Testis (tissue), 3 donors: ENCODE data around the gene COL6A2. TPM values are rescaled to one million over a fixed set of nuclear protein-coding genes. Genes with fewer than 3 reads are reported as not detected.

ENCODE experiments used
- DNase-seq: peaks from one replicate; pipeline ENCODE4 v3.0.0-alpha.2; 2019
- H3K27ac ChIP-seq, 2 donors: fragments of 200-600 bp; sonication (generic); one replicate each; pipeline ENCODE4 v1.5.1; 2019
- H3K27me3 ChIP-seq: fragments of 200-600 bp; sonication (generic); one replicate; pipeline ENCODE4 v1.5.1; 2019
- H3K36me3 ChIP-seq: fragments of 200-600 bp; sonication (generic); one replicate; pipeline ENCODE4 v1.5.1; 2017; ENCODE audit warnings: low read depth; ENCODE audit errors: missing control alignments
- H3K4me1 ChIP-seq: fragments of 200-600 bp; sonication (generic); one replicate; pipeline ENCODE4 v1.5.1; 2019
- H3K4me3 ChIP-seq, 2 donors: fragments of 200-600 bp; sonication (generic); one replicate each; pipeline ENCODE4 v1.5.1; 2017 to 2019
- H3K9me3 ChIP-seq: fragments of 200-600 bp; sonication (generic); one replicate; pipeline ENCODE4 v1.5.1; 2017
- POLR2A ChIP-seq: fragments of 450-650 bp; IDR thresholded peaks from one replicate; pipeline ENCODE4 v1.6.1; 2017; ENCODE audit warnings: antibody characterized with exemption, mild to moderate bottlenecking, moderate library complexity
- WGBS, 2 donors: methylation state at CpG; one replicate each; pipeline ENCODE4 v1.1.5; 2018; 5-methylcytosine and 5-hydroxymethylcytosine counted together
- intact Hi-C: fragments of 100-400 bp; cut with DNase I; formaldehyde crosslinking; loops from one replicate; pipeline ENCODE4 v1.15.1; 2023; ENCODE audit warnings: low total_unique reads
- polyA plus RNA-seq: library from polyadenylated mRNA; stranded (reverse); fragments of 350-450 nt; fragmentation: Illumina TruSeq; extraction: RNeasy Lipid Tissue Mini Kit (QIAGEN cat#74804); gene quantifications from one replicate; pipeline ENCODE4 v1.2.3, GENCODE V29; 2014; ENCODE audit warnings: low read depth, low replicate concordance; ENCODE audit not compliant: insufficient read depth
- total RNA-seq, 2 donors: library from RNA; depleted of rRNA; stranded (reverse); fragments of >200 nt; gene quantifications; one replicate each; pipeline ENCODE4 v1.2.3, GENCODE V29; 2016
- TF ChIP-seq, protein P1 (sequence below), 3 experiments: fragments of 450-650 bp in 2 of 3; fragments of 200-600 bp in 1 of 3; sonication (generic) in 1 of 3; IDR thresholded peaks; one replicate each; pipeline ENCODE4 v1.5.1; 2016 to 2019; ENCODE audit warnings: antibody characterized with exemption in 3 of 3, mild to moderate bottlenecking in 2 of 3, moderate library complexity in 1 of 3

Gene COL6A2
- total and polyA plus RNA-seq, 3 donors from 2014 or later: 192 to 362 (median 236) TPM

- TF ChIP-seq POLR2A: no peak
- no peaks in the 10 kb centered on the region for H3K9me3 ChIP-seq
- peaks cover 19% of the 10 kb centered on the region for H3K4me1 ChIP-seq
- H3K27me3 ChIP-seq: no peaks in the 10 kb centered on the region
- intact Hi-C loops: no loop called here
- H3K27ac ChIP-seq: no peak overlapping the region
- peak; percentile 10 for DNase-seq
- no peak overlapping the region for H3K4me3 ChIP-seq
- H3K36me3 ChIP-seq: no peaks in the 10 kb centered on the region
- WGBS, 2 donors: 78 to 90% methylated on average over 5 to 15 of the region's 15 CpGs
Observed at GRCh38 chr21:46157987-46158451, 60.1 kb downstream of the COL6A2 start.

DNA sequence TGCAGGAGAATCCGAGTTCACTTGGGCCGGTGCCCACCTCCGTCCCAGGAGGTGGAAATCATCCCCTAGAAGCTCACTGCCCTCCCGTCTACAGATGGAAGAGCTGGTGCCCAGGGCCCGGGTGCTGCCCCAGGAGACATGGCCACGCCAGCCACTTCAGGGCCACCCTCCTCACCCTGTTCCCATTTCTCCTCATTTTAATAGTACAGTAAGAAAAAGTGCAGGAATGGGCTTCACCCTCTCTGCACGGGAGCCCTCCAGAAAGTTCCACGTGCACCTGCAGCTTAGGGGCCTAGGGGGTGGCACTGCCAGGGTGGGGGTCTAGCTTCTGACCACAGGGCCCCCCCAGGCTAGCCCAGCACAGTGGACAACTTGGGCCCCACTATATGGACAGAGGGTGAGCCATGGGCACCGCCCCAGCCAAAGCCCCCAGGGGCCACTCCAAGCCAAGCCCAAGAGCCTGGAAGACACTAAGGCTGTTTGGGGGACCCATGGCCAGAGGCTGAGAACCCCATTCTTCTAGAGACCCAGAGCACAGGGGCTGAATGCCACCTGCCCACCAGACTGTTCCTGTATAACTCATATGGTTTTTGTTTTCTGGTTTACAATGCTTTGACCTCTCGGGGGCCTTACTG is 60.9 kb downstream of the COL6A2 start:
- TF ChIP-seq, protein P1, sequence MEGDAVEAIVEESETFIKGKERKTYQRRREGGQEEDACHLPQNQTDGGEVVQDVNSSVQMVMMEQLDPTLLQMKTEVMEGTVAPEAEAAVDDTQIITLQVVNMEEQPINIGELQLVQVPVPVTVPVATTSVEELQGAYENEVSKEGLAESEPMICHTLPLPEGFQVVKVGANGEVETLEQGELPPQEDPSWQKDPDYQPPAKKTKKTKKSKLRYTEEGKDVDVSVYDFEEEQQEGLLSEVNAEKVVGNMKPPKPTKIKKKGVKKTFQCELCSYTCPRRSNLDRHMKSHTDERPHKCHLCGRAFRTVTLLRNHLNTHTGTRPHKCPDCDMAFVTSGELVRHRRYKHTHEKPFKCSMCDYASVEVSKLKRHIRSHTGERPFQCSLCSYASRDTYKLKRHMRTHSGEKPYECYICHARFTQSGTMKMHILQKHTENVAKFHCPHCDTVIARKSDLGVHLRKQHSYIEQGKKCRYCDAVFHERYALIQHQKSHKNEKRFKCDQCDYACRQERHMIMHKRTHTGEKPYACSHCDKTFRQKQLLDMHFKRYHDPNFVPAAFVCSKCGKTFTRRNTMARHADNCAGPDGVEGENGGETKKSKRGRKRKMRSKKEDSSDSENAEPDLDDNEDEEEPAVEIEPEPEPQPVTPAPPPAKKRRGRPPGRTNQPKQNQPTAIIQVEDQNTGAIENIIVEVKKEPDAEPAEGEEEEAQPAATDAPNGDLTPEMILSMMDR (IDR thresholded peaks at IDR 0.05): no peak
- TF ChIP-seq POLR2A: no peak
- intact Hi-C loops: no loop called here
- Histone ChIP-seq H3K4me1 (peaks cover 11% of the 10 kb centered on the region), H3K36me3 (no peaks in the 10 kb centered on the region), H3K4me3 (no peak overlapping the region), H3K27me3 (no peaks in the 10 kb centered on the region), H3K9me3 (no peaks in the 10 kb centered on the region), H3K27ac (no peak overlapping the region)
- 92 to 94% methylated on average over 9 to 10 of the region's 10 CpGs for WGBS, 2 donors
- no peak for DNase-seq

DNA sequence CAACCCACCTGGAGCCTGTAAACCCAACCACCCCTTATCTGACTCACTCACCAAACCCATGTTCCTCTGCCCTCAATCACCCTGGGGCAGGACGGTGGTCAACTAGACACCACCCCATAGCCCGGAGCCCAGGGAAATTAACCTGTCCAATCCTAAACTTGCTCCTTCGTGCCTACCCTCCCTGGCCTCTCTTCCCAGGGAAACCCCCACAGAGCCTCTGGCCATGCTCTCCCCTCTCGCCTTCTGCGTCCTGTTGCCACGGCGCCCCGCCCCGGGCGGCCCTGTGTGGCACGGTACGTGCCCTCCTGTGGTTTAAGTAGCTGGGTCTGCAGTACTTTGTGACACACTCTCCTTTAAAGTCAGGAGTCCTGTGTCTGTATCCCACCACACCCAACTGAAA is 61.5 kb downstream of the COL6A2 start:
- DNase-seq: peak; percentile 7
- WGBS, 2 donors: 90 to 96% methylated on average over 8 to 12 of the region's 12 CpGs
- H3K27me3 ChIP-seq: no peaks in the 10 kb centered on the region
- H3K36me3 ChIP-seq: no peaks in the 10 kb centered on the region
- peaks cover 10% of the 10 kb centered on the region for H3K4me1 ChIP-seq
- intact Hi-C loops: no loop called here
- H3K9me3 ChIP-seq: no peaks in the 10 kb centered on the region
- no peak overlapping the region for H3K4me3 ChIP-seq
- TF ChIP-seq POLR2A: no peak
- TF ChIP-seq, protein P1 (IDR thresholded peaks at IDR 0.05): no peak
- H3K27ac ChIP-seq: no peak overlapping the region

DNA sequence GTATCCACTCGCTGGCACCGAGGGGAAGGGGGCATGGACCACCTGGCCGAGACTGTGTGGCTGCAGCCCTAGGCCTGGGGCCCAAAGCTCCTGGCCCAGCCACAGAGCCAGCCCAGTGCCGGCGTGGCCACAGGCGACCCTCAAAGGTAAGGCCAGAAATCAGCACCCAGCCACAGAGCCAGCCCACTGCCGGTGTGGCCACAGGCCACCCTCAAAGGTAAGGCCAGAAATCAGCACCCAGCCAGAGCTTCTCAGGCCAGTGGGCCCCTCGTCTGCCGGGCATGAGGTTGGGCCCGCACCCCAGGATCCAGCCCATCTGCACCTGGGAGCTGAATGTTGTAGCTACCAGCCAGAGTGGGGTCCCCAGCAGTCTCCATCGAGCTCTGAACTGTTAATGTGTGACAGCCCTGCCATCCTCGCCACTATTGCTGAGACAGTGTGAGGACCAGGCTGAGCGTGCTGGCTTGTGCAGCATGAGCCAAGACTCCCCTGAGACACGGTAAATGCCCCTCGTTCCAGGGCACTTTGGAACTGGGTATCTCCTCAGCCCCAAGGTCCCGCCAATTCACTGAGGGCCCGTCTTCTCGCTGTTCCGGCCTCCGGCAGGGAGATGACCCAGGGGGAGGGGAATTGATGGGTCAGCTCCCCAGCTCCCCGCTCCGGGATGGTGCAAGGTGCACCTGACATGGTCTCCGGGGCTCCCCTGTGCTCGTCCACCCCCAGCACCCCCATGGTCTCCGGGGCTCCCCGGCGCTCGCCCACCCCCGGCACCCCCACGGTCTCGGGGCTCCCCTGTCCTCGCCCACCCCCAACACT is 62.1 kb downstream of the COL6A2 start:
- TF ChIP-seq, protein P1 (IDR thresholded peaks at IDR 0.05): no peak
- no peak for TF ChIP-seq POLR2A
- H3K9me3 ChIP-seq: no peaks in the 10 kb centered on the region
- peak; percentile 11 for DNase-seq
- intact Hi-C loops: no loop called here
- H3K27me3 ChIP-seq: no peaks in the 10 kb centered on the region
- no peak overlapping the region for H3K4me3 ChIP-seq
- peaks cover 10% of the 10 kb centered on the region for H3K4me1 ChIP-seq
- 83 to 97% methylated on average over 21 to 32 of the region's 32 CpGs for WGBS, 2 donors
- no peak overlapping the region for H3K27ac ChIP-seq
- no peaks in the 10 kb centered on the region for H3K36me3 ChIP-seq

GRCh38 chr21:46160657-46160906 is 62.7 kb downstream of the COL6A2 start:
- WGBS, 2 donors: 62 to 93% methylated on average over 21 of the region's 22 CpGs
- DNase-seq: peak; percentile 12

More at GRCh38 chr21:46160657-46160906, 62.7 kb downstream of the COL6A2 start:
- Histone ChIP-seq H3K27ac (no peak overlapping the region), H3K4me3 (no peak overlapping the region), H3K36me3 (no peaks in the 10 kb centered on the region), H3K27me3 (no peaks in the 10 kb centered on the region), H3K9me3 (no peaks in the 10 kb centered on the region), H3K4me1 (peaks cover 7% of the 10 kb centered on the region)
- intact Hi-C loops: no loop called here
- no peak for TF ChIP-seq POLR2A
- TF ChIP-seq, protein P1 (IDR thresholded peaks at IDR 0.05): no peak
